Body of pancreas (tissue), 4 donors: ENCODE results near the gene SLX4IP.

Experiments used
- POLR2A ChIP-seq, 3 donors: fragments of 450-650 bp; IDR thresholded peaks; one replicate each; pipeline ENCODE4 v1.6.1; 2016; ENCODE audit warnings: antibody characterized with exemption in 3 of 3, mild to moderate bottlenecking in 2 of 3
- TF ChIP-seq, protein P1 (sequence below), 7 experiments: fragments of 450-650 bp in 4 of 7; fragments of 200-600 bp in 3 of 7; sonication (generic) in 3 of 7; IDR thresholded peaks; one replicate each; pipeline ENCODE4 v1.5.1; 2016 to 2019; ENCODE audit warnings: antibody characterized with exemption in 7 of 7

DNA sequence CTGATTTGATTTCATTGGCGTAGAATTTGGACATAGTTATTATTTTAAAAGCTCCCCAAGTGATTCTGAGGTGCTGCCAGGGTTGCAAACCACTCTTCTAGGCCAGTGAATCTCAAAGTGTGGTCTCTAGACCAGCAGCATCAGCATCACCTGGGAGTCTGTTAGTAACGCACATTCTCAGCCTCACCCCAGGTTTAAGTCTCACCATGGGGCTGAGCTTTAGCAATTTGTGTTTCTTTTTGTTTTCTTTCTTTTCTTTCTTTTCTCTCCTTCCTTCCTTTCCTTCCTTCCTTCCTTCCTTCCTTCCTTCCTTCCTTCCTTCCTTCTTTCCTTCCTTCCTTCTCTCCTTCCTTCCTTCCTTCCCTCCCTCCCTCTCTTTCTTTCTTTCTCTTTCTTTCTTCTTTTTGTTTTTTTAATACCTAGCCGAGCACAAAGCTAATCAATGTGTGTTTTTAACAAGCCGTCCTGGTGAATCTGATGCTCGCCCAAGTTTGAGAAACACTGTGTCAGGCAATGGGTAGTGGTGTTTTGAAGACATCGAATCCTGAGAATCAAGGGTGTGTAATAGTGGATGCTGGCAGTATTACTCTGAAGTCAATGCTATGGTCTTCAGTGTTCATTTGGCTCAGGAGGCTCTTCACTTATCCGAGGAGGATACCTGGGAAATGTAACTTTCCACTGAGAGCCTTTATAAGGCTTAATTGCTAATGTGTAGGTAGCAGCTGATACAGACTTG is 104.9 kb downstream of the SLX4IP start:
- TF ChIP-seq, protein P1, sequence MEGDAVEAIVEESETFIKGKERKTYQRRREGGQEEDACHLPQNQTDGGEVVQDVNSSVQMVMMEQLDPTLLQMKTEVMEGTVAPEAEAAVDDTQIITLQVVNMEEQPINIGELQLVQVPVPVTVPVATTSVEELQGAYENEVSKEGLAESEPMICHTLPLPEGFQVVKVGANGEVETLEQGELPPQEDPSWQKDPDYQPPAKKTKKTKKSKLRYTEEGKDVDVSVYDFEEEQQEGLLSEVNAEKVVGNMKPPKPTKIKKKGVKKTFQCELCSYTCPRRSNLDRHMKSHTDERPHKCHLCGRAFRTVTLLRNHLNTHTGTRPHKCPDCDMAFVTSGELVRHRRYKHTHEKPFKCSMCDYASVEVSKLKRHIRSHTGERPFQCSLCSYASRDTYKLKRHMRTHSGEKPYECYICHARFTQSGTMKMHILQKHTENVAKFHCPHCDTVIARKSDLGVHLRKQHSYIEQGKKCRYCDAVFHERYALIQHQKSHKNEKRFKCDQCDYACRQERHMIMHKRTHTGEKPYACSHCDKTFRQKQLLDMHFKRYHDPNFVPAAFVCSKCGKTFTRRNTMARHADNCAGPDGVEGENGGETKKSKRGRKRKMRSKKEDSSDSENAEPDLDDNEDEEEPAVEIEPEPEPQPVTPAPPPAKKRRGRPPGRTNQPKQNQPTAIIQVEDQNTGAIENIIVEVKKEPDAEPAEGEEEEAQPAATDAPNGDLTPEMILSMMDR (IDR thresholded peaks at IDR 0.05) = no peak
- no peak for TF ChIP-seq POLR2A (IDR thresholded peaks at IDR 0.05)
